ENCODE measurements around the gene SH3TC1. TPM values are rescaled to one million over a fixed set of nuclear protein-coding genes. Genes with fewer than 3 reads are reported as not detected.

The SH3TC1 gene
- total and polyA plus RNA-seq, 4 experiments from 2014 or later = 7.9 to 41.3 (median 25.7) TPM

GRCh38 chr4:8174970-8175369, 24.1 kb upstream of the SH3TC1 start:
- Histone ChIP-seq H3K4me1 (ENCODE audit: insufficient read depth, low read length) (no peaks in the 10 kb centered on the region), H3K9me3 (ENCODE audit: control insufficient read depth in 1 of 2, low read length in 2 of 2) (no peaks in the 10 kb centered on the region), H3K27ac (ENCODE audit: low read depth, low read length) (no peak overlapping the region), H3K27me3 (ENCODE audit: insufficient read depth, low read length) (no peaks in the 10 kb centered on the region), H3K36me3 (ENCODE audit: insufficient read depth, low read length) (no peaks in the 10 kb centered on the region), H3K4me3 (ENCODE audit: low read length in 2 of 2) (no peak overlapping the region)
- no peaks in the 10 kb centered on the region for H3K9me3 Mint-ChIP-seq
- no peak overlapping the region for H3K4me3 Mint-ChIP-seq
- ChIA-PET POLR2A (ENCODE audit: partially characterized antibody) (no interaction called here), CTCF (ENCODE audit: partially characterized antibody) (interaction anchor here (1.9 to 3.4 kb wide), 3 partner anchors 17 to 46 kb away, joined by 5 to 26 read pairs (median 24); partner anchors contain the start of gene SH3TC1)
- H3K4me1 Mint-ChIP-seq = peaks cover 0 to 5% (median 2%) of the 10 kb centered on the region in 4 donors
- no peak overlapping the region for H3K27ac Mint-ChIP-seq
- H3K27me3 Mint-ChIP-seq = peaks cover 8% of the 10 kb centered on the region in 2 donors
- no peaks in the 10 kb centered on the region for H3K36me3 Mint-ChIP-seq
- no peak for DNase-seq
- intact Hi-C loops (cut with micrococcal nuclease) = no loop called here

GRCh38 chr4:8175686-8176085, 23.4 kb upstream of the SH3TC1 start:
- no peak overlapping the region for H3K27ac Mint-ChIP-seq
- H3K36me3 ChIP-seq (ENCODE audit: insufficient read depth, low read length) = no peaks in the 10 kb centered on the region
- no peak for DNase-seq
- ChIA-PET CTCF (ENCODE audit: partially characterized antibody) (interaction anchor here (1.1 to 3.4 kb wide), 5 partner anchors 17 to 67 kb away, joined by 3 to 26 read pairs (median 10); partner anchors contain the start of gene SH3TC1), POLR2A (ENCODE audit: partially characterized antibody) (no interaction called here)
- H3K4me1 Mint-ChIP-seq = peaks cover 0 to 5% (median 2%) of the 10 kb centered on the region in 4 donors
- no peak overlapping the region for H3K27ac ChIP-seq (ENCODE audit: low read depth, low read length)
- no peak overlapping the region for H3K4me3 ChIP-seq (ENCODE audit: low read length in 2 of 2)
- H3K36me3 Mint-ChIP-seq = no peaks in the 10 kb centered on the region
- H3K27me3 ChIP-seq (ENCODE audit: insufficient read depth, low read length) = no peaks in the 10 kb centered on the region
- H3K9me3 ChIP-seq (ENCODE audit: control insufficient read depth in 1 of 2, low read length in 2 of 2) = no peaks in the 10 kb centered on the region
- no peaks in the 10 kb centered on the region for H3K4me1 ChIP-seq (ENCODE audit: insufficient read depth, low read length)
- H3K27me3 Mint-ChIP-seq = peaks cover 4 to 7% of the 10 kb centered on the region in 2 donors
- intact Hi-C loops (cut with micrococcal nuclease) = loop anchor here (2.0 kb wide), 2 partner anchors 25 to 67 kb away; no protein-coding TSS in a partner anchor
- no peak overlapping the region for H3K4me3 Mint-ChIP-seq
- no peaks in the 10 kb centered on the region for H3K9me3 Mint-ChIP-seq

- H3K4me1 ChIP-seq (ENCODE audit: insufficient read depth, low read length) = no peaks in the 10 kb centered on the region
- H3K27me3 Mint-ChIP-seq = peaks cover 0 to 3% of the 10 kb centered on the region in 2 donors
- no peak overlapping the region for H3K27ac ChIP-seq (ENCODE audit: low read depth, low read length)
- ChIA-PET CTCF (ENCODE audit: partially characterized antibody) (interaction anchor here (0.6 to 4.4 kb wide), 23 partner anchors 12 to 304 kb away, joined by 3 to 39 read pairs (median 5); partner anchors contain the start of genes ABLIM2 and SH3TC1), POLR2A (ENCODE audit: partially characterized antibody) (interaction anchor here (0.5 to 1.4 kb wide), 4 partner anchors 18 to 227 kb away, joined by 3 to 7 read pairs (median 4); partner anchors contain the start of genes ABLIM2 and SH3TC1)
- no peaks in the 10 kb centered on the region for H3K36me3 ChIP-seq (ENCODE audit: insufficient read depth, low read length)
- no peaks in the 10 kb centered on the region for H3K36me3 Mint-ChIP-seq
- H3K4me1 Mint-ChIP-seq = peaks cover 0 to 5% (median 1%) of the 10 kb centered on the region in 4 donors
- H3K4me3 Mint-ChIP-seq = no peak overlapping the region
- peak in 4 of 5 donors; percentile 42 to 56 (median 52) for DNase-seq
- H3K4me3 ChIP-seq (ENCODE audit: low read length in 2 of 2) = no peak overlapping the region
- H3K9me3 ChIP-seq (ENCODE audit: control insufficient read depth in 1 of 2, low read length in 2 of 2) = no peaks in the 10 kb centered on the region
- no peaks in the 10 kb centered on the region for H3K27me3 ChIP-seq (ENCODE audit: insufficient read depth, low read length)
- intact Hi-C loops (cut with micrococcal nuclease) = loop anchor here (2.0 kb wide), 2 partner anchors 24 to 66 kb away; no protein-coding TSS in a partner anchor
- H3K27ac Mint-ChIP-seq = no peak overlapping the region
- H3K9me3 Mint-ChIP-seq = no peaks in the 10 kb centered on the region
Observed at GRCh38 chr4:8176547-8177399, 22.3 kb upstream of the SH3TC1 start.

- H3K27me3 Mint-ChIP-seq = peaks cover 0 to 1% of the 10 kb centered on the region in 2 donors
- no peaks in the 10 kb centered on the region for H3K9me3 ChIP-seq (ENCODE audit: control insufficient read depth in 1 of 2, low read length in 2 of 2)
- DNase-seq = no peak
- no peaks in the 10 kb centered on the region for H3K36me3 Mint-ChIP-seq
- no peak overlapping the region for H3K4me3 ChIP-seq (ENCODE audit: low read length in 2 of 2)
- POLR2A ChIA-PET (ENCODE audit: partially characterized antibody) = interaction anchor here (0.5 to 1.4 kb wide), 3 partner anchors 18 to 226 kb away, joined by 3 to 7 read pairs (median 5); partner anchors contain the start of genes ABLIM2 and SH3TC1
- peaks cover 0 to 2% (median 0%) of the 10 kb centered on the region in 4 donors for H3K4me1 Mint-ChIP-seq
- no peaks in the 10 kb centered on the region for H3K4me1 ChIP-seq (ENCODE audit: insufficient read depth, low read length)
- no peak overlapping the region for H3K4me3 Mint-ChIP-seq
- H3K27ac ChIP-seq (ENCODE audit: low read depth, low read length) = no peak overlapping the region
- H3K27me3 ChIP-seq (ENCODE audit: insufficient read depth, low read length) = no peaks in the 10 kb centered on the region
- H3K27ac Mint-ChIP-seq = no peak overlapping the region
- CTCF ChIA-PET (ENCODE audit: partially characterized antibody) = interaction anchor here (0.9 to 4.4 kb wide), 16 partner anchors 11 to 230 kb away, joined by 3 to 39 read pairs (median 6); partner anchors contain the start of genes ABLIM2 and SH3TC1
- H3K9me3 Mint-ChIP-seq = no peaks in the 10 kb centered on the region
- no peaks in the 10 kb centered on the region for H3K36me3 ChIP-seq (ENCODE audit: insufficient read depth, low read length)
- intact Hi-C loops (cut with micrococcal nuclease) = loop anchor here (2.0 kb wide), 2 partner anchors 23 to 65 kb away; no protein-coding TSS in a partner anchor
Observed at GRCh38 chr4:8177552-8177951, 21.5 kb upstream of the SH3TC1 start.

GRCh38 chr4:8177956-8178355, 21.1 kb upstream of the SH3TC1 start:
- H3K27ac ChIP-seq (ENCODE audit: low read depth, low read length) = no peak overlapping the region
- Mint-ChIP-seq H3K4me1 (peaks cover 0 to 2% (median 0%) of the 10 kb centered on the region in 4 donors), H3K36me3 (no peaks in the 10 kb centered on the region), H3K27ac (no peak overlapping the region), H3K27me3 (peaks cover 0 to 1% of the 10 kb centered on the region in 2 donors), H3K4me3 (no peak overlapping the region), H3K9me3 (no peaks in the 10 kb centered on the region)
- H3K4me1 ChIP-seq (ENCODE audit: insufficient read depth, low read length) = no peaks in the 10 kb centered on the region
- no peaks in the 10 kb centered on the region for H3K9me3 ChIP-seq (ENCODE audit: control insufficient read depth in 1 of 2, low read length in 2 of 2)
- ChIA-PET CTCF (ENCODE audit: partially characterized antibody) (interaction anchor here (1.5 to 4.4 kb wide), 4 partner anchors 11 to 224 kb away, joined by 5 to 39 read pairs (median 14); no protein-coding TSS in a partner anchor), POLR2A (ENCODE audit: partially characterized antibody) (no interaction called here)
- intact Hi-C loops (cut with micrococcal nuclease) = loop anchor here (2.0 kb wide), 2 partner anchors 23 to 65 kb away; no protein-coding TSS in a partner anchor
- no peak for DNase-seq
- no peaks in the 10 kb centered on the region for H3K27me3 ChIP-seq (ENCODE audit: insufficient read depth, low read length)
- H3K4me3 ChIP-seq (ENCODE audit: low read length in 2 of 2) = no peak overlapping the region
- no peaks in the 10 kb centered on the region for H3K36me3 ChIP-seq (ENCODE audit: insufficient read depth, low read length)

GRCh38 chr4:8179074-8179473, 20.0 kb upstream of the SH3TC1 start:
- ChIA-PET CTCF (ENCODE audit: partially characterized antibody) (interaction anchor here (0.9 to 4.4 kb wide), 2 partner anchors 20 to 223 kb away, joined by 3 to 39 read pairs; no protein-coding TSS in a partner anchor), POLR2A (ENCODE audit: partially characterized antibody) (interaction anchor here (1.1 kb wide), 1 partner anchor 23 kb away, joined by 5 read pairs; no protein-coding TSS in a partner anchor)
- H3K4me1 Mint-ChIP-seq = peaks cover 0 to 2% (median 0%) of the 10 kb centered on the region in 4 donors
- Histone ChIP-seq H3K4me3 (ENCODE audit: low read length in 2 of 2) (no peak overlapping the region), H3K9me3 (ENCODE audit: control insufficient read depth in 1 of 2, low read length in 2 of 2) (no peaks in the 10 kb centered on the region), H3K27me3 (ENCODE audit: insufficient read depth, low read length) (no peaks in the 10 kb centered on the region), H3K36me3 (ENCODE audit: insufficient read depth, low read length) (no peaks in the 10 kb centered on the region), H3K4me1 (ENCODE audit: insufficient read depth, low read length) (no peaks in the 10 kb centered on the region), H3K27ac (ENCODE audit: low read depth, low read length) (no peak overlapping the region)
- no peak overlapping the region for H3K27ac Mint-ChIP-seq
- H3K9me3 Mint-ChIP-seq = no peaks in the 10 kb centered on the region
- intact Hi-C loops (cut with micrococcal nuclease) = no loop called here
- DNase-seq = no peak
- H3K36me3 Mint-ChIP-seq = no peaks in the 10 kb centered on the region
- H3K4me3 Mint-ChIP-seq = no peak overlapping the region
- H3K27me3 Mint-ChIP-seq = peaks cover 0 to 1% of the 10 kb centered on the region in 2 donors

- intact Hi-C loops (cut with micrococcal nuclease) = no loop called here
- Mint-ChIP-seq H3K27ac (no peak overlapping the region), H3K4me3 (no peak overlapping the region), H3K4me1 (peaks cover 0 to 2% (median 0%) of the 10 kb centered on the region in 4 donors), H3K36me3 (no peaks in the 10 kb centered on the region), H3K9me3 (no peaks in the 10 kb centered on the region), H3K27me3 (peaks cover 0 to 1% of the 10 kb centered on the region in 2 donors)
- H3K4me1 ChIP-seq (ENCODE audit: insufficient read depth, low read length) = no peaks in the 10 kb centered on the region
- no peak overlapping the region for H3K4me3 ChIP-seq (ENCODE audit: low read length in 2 of 2)
- no peak overlapping the region for H3K27ac ChIP-seq (ENCODE audit: low read depth, low read length)
- no peaks in the 10 kb centered on the region for H3K27me3 ChIP-seq (ENCODE audit: insufficient read depth, low read length)
- POLR2A ChIA-PET (ENCODE audit: partially characterized antibody) = interaction anchor here (1.1 kb wide), 1 partner anchor 23 kb away, joined by 5 read pairs; no protein-coding TSS in a partner anchor
- no peaks in the 10 kb centered on the region for H3K9me3 ChIP-seq (ENCODE audit: control insufficient read depth in 1 of 2, low read length in 2 of 2)
- CTCF ChIA-PET (ENCODE audit: partially characterized antibody) = interaction anchor here (0.9 to 4.4 kb wide), 2 partner anchors 20 to 222 kb away, joined by 3 to 39 read pairs; no protein-coding TSS in a partner anchor
- DNase-seq = no peak
- no peaks in the 10 kb centered on the region for H3K36me3 ChIP-seq (ENCODE audit: insufficient read depth, low read length)
Observed at GRCh38 chr4:8179771-8180170, 19.3 kb upstream of the SH3TC1 start.
